ENCODE results near the gene KIF25.
A peak's percentile ranks its signal among the peaks of the same experiment; 100 is the strongest.

The KIF25 gene

GRCh38 chr6:168020242-168020641 is 22.8 kb downstream of the KIF25 start:
- TF ChIP-seq MYC (IDR thresholded peaks at IDR 0.05; ENCODE audit: low read depth, low read length) (no peak), MAX (IDR thresholded peaks at IDR 0.05; ENCODE audit: low read depth, low read length) (no peak), POLR2A (IDR thresholded peaks at IDR 0.05; ENCODE audit: extremely low read depth, insufficient read length) (no peak), CTCF (IDR thresholded peaks at IDR 0.05; ENCODE audit: low read depth, low read length) (no peak)
- no peak overlapping the region for H3K4me3 ChIP-seq (ENCODE audit: low read depth, low read length)
- no peak for DNase-seq (ENCODE audit: low read depth)

- DNase-seq (ENCODE audit: low read depth) = no peak
- no peak for TF ChIP-seq MYC (IDR thresholded peaks at IDR 0.05; ENCODE audit: low read depth, low read length)
- no peak for TF ChIP-seq MAX (IDR thresholded peaks at IDR 0.05; ENCODE audit: low read depth, low read length)
- no peak for TF ChIP-seq CTCF (IDR thresholded peaks at IDR 0.05; ENCODE audit: low read depth, low read length)
- TF ChIP-seq POLR2A (IDR thresholded peaks at IDR 0.05; ENCODE audit: extremely low read depth, insufficient read length) = no peak
These were observed 24.1 kb downstream of the KIF25 start for GRCh38 chr6:168021581-168021980.

GRCh38 chr6:168022488-168023321 is 25.2 kb downstream of the KIF25 start:
- no peak for DNase-seq (ENCODE audit: low read depth)
- H3K4me3 ChIP-seq (ENCODE audit: low read depth, low read length) = no peak overlapping the region
- no peak for TF ChIP-seq MYC (IDR thresholded peaks at IDR 0.05; ENCODE audit: low read depth, low read length)
- no peak for TF ChIP-seq POLR2A (IDR thresholded peaks at IDR 0.05; ENCODE audit: extremely low read depth, insufficient read length)
- TF ChIP-seq CTCF (IDR thresholded peaks at IDR 0.05; ENCODE audit: low read depth, low read length) = no peak
- TF ChIP-seq MAX (IDR thresholded peaks at IDR 0.05; ENCODE audit: low read depth, low read length) = no peak

More at GRCh38 chr6:168021581-168021980, 24.1 kb downstream of the KIF25 start:
- H3K4me3 ChIP-seq (ENCODE audit: low read depth, low read length) = no peak overlapping the region

- no peak for DNase-seq (ENCODE audit: low read depth)
- TF ChIP-seq POLR2A (IDR thresholded peaks at IDR 0.05; ENCODE audit: extremely low read depth, insufficient read length) (no peak), CTCF (IDR thresholded peaks at IDR 0.05; ENCODE audit: low read depth, low read length) (no peak), MYC (IDR thresholded peaks at IDR 0.05; ENCODE audit: low read depth, low read length) (no peak), MAX (IDR thresholded peaks at IDR 0.05; ENCODE audit: low read depth, low read length) (no peak)
- no peak overlapping the region for H3K4me3 ChIP-seq (ENCODE audit: low read depth, low read length)
These were observed 27.6 kb downstream of the KIF25 start for GRCh38 chr6:168024951-168025510.

- TF ChIP-seq MYC (IDR thresholded peaks at IDR 0.05; ENCODE audit: low read depth, low read length) (no peak), POLR2A (IDR thresholded peaks at IDR 0.05; ENCODE audit: extremely low read depth, insufficient read length) (no peak), CTCF (IDR thresholded peaks at IDR 0.05; ENCODE audit: low read depth, low read length) (no peak), MAX (IDR thresholded peaks at IDR 0.05; ENCODE audit: low read depth, low read length) (no peak)
- no peak overlapping the region for H3K4me3 ChIP-seq (ENCODE audit: low read depth, low read length)
These were observed 28.6 kb downstream of the KIF25 start for GRCh38 chr6:168025831-168026710.

More at GRCh38 chr6:168025831-168026710, 28.6 kb downstream of the KIF25 start:
- DNase-seq (ENCODE audit: low read depth) = peak; percentile 12
